Vagina (tissue), 2 donors: ENCODE results near the gene TMED10.

ENCODE experiments used
- CTCF ChIP-seq, 3 experiments: fragments of 450-650 bp in 2 of 3; fragments of 200-600 bp in 1 of 3; sonication (generic) in 1 of 3; IDR thresholded peaks; one replicate each; pipeline ENCODE4 v1.5.1; 2017 to 2019; ENCODE audit warnings: antibody characterized with exemption in 3 of 3, mild to moderate bottlenecking in 2 of 3, moderate library complexity in 2 of 3
- POLR2A ChIP-seq, 2 donors: fragments of 450-650 bp; IDR thresholded peaks; one replicate each; pipeline ENCODE4 v1.6.1; 2017; ENCODE audit warnings: antibody characterized with exemption in 2 of 2, mild to moderate bottlenecking in 2 of 2, moderate library complexity in 2 of 2
- POLR2AphosphoS5 ChIP-seq, 2 donors: sonication (generic); formaldehyde crosslinking; IDR thresholded peaks; one replicate each; pipeline ENCODE4 v1.9.0; 2017; ENCODE audit warnings: antibody characterized with exemption in 2 of 2, mild to moderate bottlenecking in 2 of 2, low read depth in 1 of 2; ENCODE audit not compliant: insufficient read depth in 1 of 2

- no peak for TF ChIP-seq CTCF (IDR thresholded peaks at IDR 0.05)
- TF ChIP-seq POLR2AphosphoS5 (IDR thresholded peaks at IDR 0.05; ENCODE audit: insufficient read depth in 1 of 2, low read depth in 1 of 2), result no peak
- TF ChIP-seq POLR2A (IDR thresholded peaks at IDR 0.05), result no peak
Observed at GRCh38 chr14:75190023-75190422, 13.6 kb upstream of the TMED10 start.
